Astrocyte of the spinal cord (primary cell): ENCODE results near the gene RELB.

ENCODE experiments used
- DNase-seq: peaks from one replicate; pipeline ENCODE4 v3.0.0; 2011; ENCODE audit warnings: low read depth, low spot score
- H3K4me3 ChIP-seq: 2 replicates; pipeline ENCODE4 v1.5.1; 2011; ENCODE audit warnings: low read depth, mild to moderate bottlenecking, low read length, moderate library complexity
- in situ Hi-C: cut with HindIII; loops from 2 replicates; pipeline ENCODE4 v1.10.0; 2017; ENCODE audit warnings: low sequenced_read_pairs
- TF ChIP-seq, protein P1 (sequence below): IDR thresholded peaks from 2 replicates; pipeline ENCODE4 v1.5.1; 2012; ENCODE audit warnings: low read depth, mild to moderate bottlenecking, low read length, inconsistent platforms

Gene RELB

DNA sequence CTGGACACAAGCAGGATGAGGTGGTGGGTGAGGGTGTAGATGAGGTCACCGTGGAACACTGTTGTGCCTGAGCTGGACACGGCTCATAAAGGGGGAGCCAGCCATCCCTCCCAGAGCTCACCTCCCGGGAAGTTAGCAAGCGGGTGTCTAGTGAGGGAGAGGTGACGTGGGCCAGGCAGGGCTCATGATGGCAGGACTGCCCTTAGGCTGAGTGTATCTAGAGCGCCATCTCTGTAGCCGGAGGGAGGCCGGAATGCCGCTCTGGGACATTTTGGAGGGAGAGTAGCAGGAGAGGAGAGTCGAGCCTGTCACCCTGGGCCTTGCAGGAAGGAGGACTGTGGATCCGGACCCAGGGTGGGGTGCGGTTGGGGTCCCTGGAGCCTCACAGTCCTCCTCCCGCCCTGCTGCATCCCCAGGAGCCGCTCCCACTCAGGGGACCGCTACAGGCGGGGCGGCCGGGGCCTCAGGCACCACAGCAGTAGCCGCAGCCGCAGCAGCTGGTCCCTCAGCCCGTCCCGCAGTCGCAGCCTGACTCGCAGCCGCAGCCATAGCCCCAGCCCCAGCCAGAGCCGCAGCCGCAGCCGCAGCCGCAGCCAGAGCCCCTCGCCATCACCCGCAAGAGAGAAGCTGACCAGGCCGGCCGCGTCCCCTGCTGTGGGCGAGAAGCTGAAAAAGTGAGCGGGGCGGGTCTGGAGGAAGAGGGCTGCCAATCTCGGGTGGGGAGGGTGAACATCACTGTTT lies 65.8 kb downstream of the RELB start:
- TF ChIP-seq, protein P1, sequence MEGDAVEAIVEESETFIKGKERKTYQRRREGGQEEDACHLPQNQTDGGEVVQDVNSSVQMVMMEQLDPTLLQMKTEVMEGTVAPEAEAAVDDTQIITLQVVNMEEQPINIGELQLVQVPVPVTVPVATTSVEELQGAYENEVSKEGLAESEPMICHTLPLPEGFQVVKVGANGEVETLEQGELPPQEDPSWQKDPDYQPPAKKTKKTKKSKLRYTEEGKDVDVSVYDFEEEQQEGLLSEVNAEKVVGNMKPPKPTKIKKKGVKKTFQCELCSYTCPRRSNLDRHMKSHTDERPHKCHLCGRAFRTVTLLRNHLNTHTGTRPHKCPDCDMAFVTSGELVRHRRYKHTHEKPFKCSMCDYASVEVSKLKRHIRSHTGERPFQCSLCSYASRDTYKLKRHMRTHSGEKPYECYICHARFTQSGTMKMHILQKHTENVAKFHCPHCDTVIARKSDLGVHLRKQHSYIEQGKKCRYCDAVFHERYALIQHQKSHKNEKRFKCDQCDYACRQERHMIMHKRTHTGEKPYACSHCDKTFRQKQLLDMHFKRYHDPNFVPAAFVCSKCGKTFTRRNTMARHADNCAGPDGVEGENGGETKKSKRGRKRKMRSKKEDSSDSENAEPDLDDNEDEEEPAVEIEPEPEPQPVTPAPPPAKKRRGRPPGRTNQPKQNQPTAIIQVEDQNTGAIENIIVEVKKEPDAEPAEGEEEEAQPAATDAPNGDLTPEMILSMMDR, result no peak
- DNase-seq, result no peak
- no peak overlapping the region for H3K4me3 ChIP-seq
- in situ Hi-C loops, result no loop called here

DNA sequence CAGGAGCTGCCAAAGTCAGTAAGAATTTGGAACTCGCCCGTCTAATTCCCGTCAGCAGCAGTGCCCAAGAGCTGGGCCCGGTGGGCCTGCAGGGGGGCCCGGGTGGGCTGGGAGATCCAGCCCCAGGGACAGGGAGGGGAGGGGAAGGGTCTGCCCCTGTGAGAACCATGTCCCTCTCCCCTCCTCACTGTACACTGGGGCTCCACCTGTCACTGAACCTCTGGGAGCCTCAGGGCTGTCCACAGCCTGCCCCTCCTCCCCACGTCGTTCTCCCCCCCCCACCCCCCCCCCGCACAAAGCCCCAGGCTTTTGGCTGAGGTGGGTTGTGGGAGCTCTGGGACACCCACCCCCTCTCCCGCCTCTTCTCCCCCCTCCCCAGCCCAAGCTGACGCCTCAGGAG lies 66.8 kb downstream of the RELB start:
- DNase-seq, result no peak
- TF ChIP-seq, protein P1, result no peak
- H3K4me3 ChIP-seq, result no peak overlapping the region
- in situ Hi-C loops, result no loop called here

DNA sequence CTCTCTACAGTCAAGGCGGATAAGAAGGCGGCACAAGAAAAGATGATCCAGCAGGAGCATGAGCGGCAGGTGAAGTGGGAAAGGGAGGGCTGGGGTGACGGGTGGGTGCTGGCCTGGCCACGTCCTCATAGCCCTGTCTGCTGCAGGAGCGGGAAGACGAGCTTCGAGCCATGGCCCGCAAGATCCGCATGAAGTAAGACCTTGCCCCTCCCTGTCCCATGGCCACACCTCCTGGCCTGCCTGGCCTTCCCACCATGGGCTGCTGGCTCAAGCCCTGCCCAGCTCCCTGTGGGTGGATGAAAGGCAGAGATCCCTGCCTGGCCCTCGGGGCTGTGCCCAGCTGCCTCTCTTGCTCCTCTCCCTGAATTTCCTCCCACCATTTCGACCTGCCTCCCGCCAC lies 67.8 kb downstream of the RELB start:
- in situ Hi-C loops, result no loop called here
- no peak overlapping the region for H3K4me3 ChIP-seq
- no peak for DNase-seq
- TF ChIP-seq, protein P1, result no peak

DNA sequence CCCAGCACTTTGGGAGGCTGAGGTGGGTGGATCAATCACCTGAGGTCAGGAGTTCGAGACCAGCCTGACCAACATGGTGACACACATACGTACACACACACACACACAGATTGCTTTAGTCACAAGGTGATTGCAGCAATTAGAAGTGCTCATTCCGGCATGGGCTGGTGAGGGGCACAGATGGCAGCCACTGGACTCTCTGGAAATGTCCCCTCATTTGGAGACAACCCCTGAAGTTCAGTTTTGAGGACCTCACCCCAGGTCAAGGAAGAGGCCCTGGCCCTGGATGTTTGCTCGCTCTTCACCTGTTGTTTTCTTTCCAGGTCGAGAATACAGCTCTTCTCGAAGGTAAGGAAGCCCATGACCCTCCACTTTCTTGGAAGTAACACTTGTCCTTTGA lies 69.0 kb downstream of the RELB start:
- H3K4me3 ChIP-seq, result no peak overlapping the region
- in situ Hi-C loops, result no loop called here
- TF ChIP-seq, protein P1, result no peak
- no peak for DNase-seq

DNA sequence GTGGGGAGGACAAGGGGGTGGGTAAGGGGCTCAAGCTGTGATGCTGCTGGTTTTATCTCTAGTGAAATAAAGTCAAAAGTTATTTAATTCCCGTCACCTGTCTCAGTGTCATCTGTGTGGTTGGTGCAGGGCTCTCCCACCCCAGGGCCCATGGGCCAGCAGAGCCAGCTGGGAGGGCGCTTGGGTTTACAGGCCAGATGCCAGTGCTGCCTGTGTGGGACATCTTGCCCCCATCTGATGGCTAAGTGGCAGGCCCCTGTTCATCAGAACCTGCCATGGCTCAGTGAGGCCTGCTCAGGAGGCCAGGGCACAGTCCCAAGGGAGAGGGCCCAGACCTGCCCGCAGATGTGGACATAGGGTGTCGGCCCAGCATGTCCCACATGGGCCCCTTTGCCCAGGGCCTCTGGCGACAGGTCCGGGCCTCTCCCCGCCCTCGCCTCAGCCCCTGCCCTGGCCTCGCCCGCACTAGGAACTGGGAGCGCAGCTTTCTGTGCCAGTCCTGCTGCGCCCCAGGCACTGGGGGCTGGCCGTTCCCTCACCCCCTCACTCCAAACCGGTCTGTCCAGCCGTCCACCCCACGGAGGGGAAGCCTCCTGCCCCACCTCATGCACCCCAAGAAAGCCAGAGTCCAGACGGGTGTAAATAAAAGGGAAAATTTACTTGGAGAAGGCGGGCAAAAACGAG lies 69.7 kb downstream of the RELB start:
- DNase-seq, result no peak
- TF ChIP-seq, protein P1, result no peak
- in situ Hi-C loops, result no loop called here
- no peak overlapping the region for H3K4me3 ChIP-seq

DNA sequence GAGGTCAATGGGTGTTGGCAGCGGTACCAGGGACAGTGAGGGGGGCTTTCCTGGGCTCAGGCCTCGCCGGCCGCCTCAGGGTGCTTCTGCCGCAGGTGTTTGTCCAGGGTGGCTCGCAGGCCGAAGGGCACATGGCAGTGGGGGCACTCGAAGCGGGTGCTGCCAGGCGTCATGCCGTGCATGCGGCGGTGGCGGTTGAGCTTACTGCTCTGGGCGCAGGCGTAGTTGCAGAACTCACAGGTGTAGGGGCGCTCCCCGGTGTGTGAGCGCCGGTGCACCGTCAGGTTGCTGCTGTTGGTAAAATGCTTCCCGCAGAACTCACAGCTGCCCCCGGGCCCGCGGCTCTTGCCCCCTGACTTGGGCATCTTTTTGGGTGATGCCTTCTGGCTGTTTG lies 70.3 kb downstream of the RELB start:
- in situ Hi-C loops, result no loop called here
- H3K4me3 ChIP-seq, result no peak overlapping the region

More for the DNA sequence above, 70.3 kb downstream of the RELB start:
- DNase-seq, result no peak
- TF ChIP-seq, protein P1, result no peak
